NCI-H2196 treated with DMSO at 0.1 percent for 48 hours (cell line): ENCODE data around the gene PRKG1.
"Not testable (repeated sequence)": the region's sequence is repeated elsewhere in the genome, so short reads cannot be mapped to it uniquely, and the experiment has no call there.

Source experiments
- DNase-seq: peaks from one replicate; lab custom pipeline; 2025; ENCODE audit not compliant: unreplicated experiment; lab: John Stamatoyannopoulos, UW

The PRKG1 gene

GRCh38 chr10:51267980-51268570 is 193.8 kb downstream of the PRKG1 start:
- not testable (repeated sequence) for DNase-seq

- no peak for DNase-seq
Measured at GRCh38 chr10:51269821-51270220, 195.5 kb downstream of the PRKG1 start.

- DNase-seq: no peak
Measured at GRCh38 chr10:51270936-51271530, 196.7 kb downstream of the PRKG1 start.

GRCh38 chr10:51272099-51272498 is 197.8 kb downstream of the PRKG1 start:
- DNase-seq: not testable (repeated sequence)

- DNase-seq: no peak
Measured at GRCh38 chr10:51272555-51272954, 198.3 kb downstream of the PRKG1 start.

GRCh38 chr10:51273574-51273973 is 199.3 kb downstream of the PRKG1 start:
- DNase-seq: no peak

- not testable (repeated sequence) for DNase-seq
Measured at GRCh38 chr10:51276097-51276496, 201.8 kb downstream of the PRKG1 start.

- DNase-seq: not testable (repeated sequence)
Measured at GRCh38 chr10:51281387-51281786, 207.1 kb downstream of the PRKG1 start.

GRCh38 chr10:51285601-51286000 is 211.3 kb downstream of the PRKG1 start:
- DNase-seq: no peak

GRCh38 chr10:51288511-51288910 is 214.2 kb downstream of the PRKG1 start:
- DNase-seq: no peak

- no peak for DNase-seq
Measured at GRCh38 chr10:51289519-51289918, 215.2 kb downstream of the PRKG1 start.

- no peak for DNase-seq
Measured at GRCh38 chr10:51291961-51292360, 217.7 kb downstream of the PRKG1 start.

GRCh38 chr10:51297438-51297837 is 223.2 kb downstream of the PRKG1 start:
- DNase-seq: no peak

GRCh38 chr10:51300617-51301304 is 226.5 kb downstream of the PRKG1 start:
- no peak for DNase-seq

- DNase-seq: no peak
Measured at GRCh38 chr10:51301644-51302043, 227.4 kb downstream of the PRKG1 start.

GRCh38 chr10:51302316-51302715 is 228.0 kb downstream of the PRKG1 start:
- DNase-seq: no peak

- DNase-seq: no peak
Measured at GRCh38 chr10:51308116-51308515, 233.8 kb downstream of the PRKG1 start.

GRCh38 chr10:51311228-51311627 is 236.9 kb downstream of the PRKG1 start:
- no peak for DNase-seq

GRCh38 chr10:51312817-51313216 is 238.5 kb downstream of the PRKG1 start:
- no peak for DNase-seq

- DNase-seq: no peak
Measured at GRCh38 chr10:51313251-51313650, 239.0 kb downstream of the PRKG1 start.

GRCh38 chr10:51313773-51314478 is 239.6 kb downstream of the PRKG1 start:
- no peak for DNase-seq

- DNase-seq: no peak
Measured at GRCh38 chr10:51314481-51314880, 240.2 kb downstream of the PRKG1 start.
